Ectodermal cell (in vitro differentiated cells): ENCODE data around the gene DUSP9.
"Not testable (repeated sequence)": the region's sequence is repeated elsewhere in the genome, so short reads cannot be mapped to it uniquely, and the experiment has no call there.

Experiments used
- H3K27ac ChIP-seq: 2 replicates; pipeline ENCODE4 v1.7.0; 2013; ENCODE audit warnings: mild to moderate bottlenecking, low read depth, low read length; ENCODE audit not compliant: insufficient read depth, poor library complexity, severe bottlenecking
- H3K27me3 ChIP-seq: 2 replicates; pipeline ENCODE4 v1.7.0; 2013; ENCODE audit warnings: mild to moderate bottlenecking, low read length; ENCODE audit not compliant: insufficient read depth, control insufficient read depth, poor library complexity, severe bottlenecking
- H3K36me3 ChIP-seq: one replicate; pipeline ENCODE4 v1.7.0; 2013; ENCODE audit warnings: low read length; ENCODE audit not compliant: control insufficient read depth, insufficient read depth
- H3K4me1 ChIP-seq: one replicate; pipeline ENCODE4 v1.7.0; 2013; ENCODE audit warnings: low read length; ENCODE audit not compliant: control insufficient read depth, insufficient read depth
- H3K4me3 ChIP-seq: 2 replicates; pipeline ENCODE4 v1.7.0; 2013; ENCODE audit warnings: low read depth, low read length, control low read depth; ENCODE audit not compliant: insufficient read depth
- H3K9me3 ChIP-seq: 2 replicates; pipeline ENCODE4 v1.7.0; 2013; ENCODE audit warnings: mild to moderate bottlenecking, low read length, moderate library complexity; ENCODE audit not compliant: control insufficient read depth
- WGBS, 2 experiments: methylation state at CpG; one replicate each; pipeline ENCODE4 v1.1.7; 2013; ENCODE audit warnings: missing lambda C conversion rate in 2 of 2; 5-methylcytosine and 5-hydroxymethylcytosine counted together

The DUSP9 gene

GRCh38 chrX:153694687-153695270 is 47.8 kb downstream of the DUSP9 start:
- Histone ChIP-seq H3K9me3 (no peaks in the 10 kb centered on the region), H3K36me3 (no peaks in the 10 kb centered on the region), H3K4me1 (no peaks in the 10 kb centered on the region), H3K27ac (no peak overlapping the region), H3K4me3 (no peak overlapping the region), H3K27me3 (no peaks in the 10 kb centered on the region)
- WGBS, 2 experiments, result 88 to 90% methylated on average over 23 of the region's 23 CpGs

DNA sequence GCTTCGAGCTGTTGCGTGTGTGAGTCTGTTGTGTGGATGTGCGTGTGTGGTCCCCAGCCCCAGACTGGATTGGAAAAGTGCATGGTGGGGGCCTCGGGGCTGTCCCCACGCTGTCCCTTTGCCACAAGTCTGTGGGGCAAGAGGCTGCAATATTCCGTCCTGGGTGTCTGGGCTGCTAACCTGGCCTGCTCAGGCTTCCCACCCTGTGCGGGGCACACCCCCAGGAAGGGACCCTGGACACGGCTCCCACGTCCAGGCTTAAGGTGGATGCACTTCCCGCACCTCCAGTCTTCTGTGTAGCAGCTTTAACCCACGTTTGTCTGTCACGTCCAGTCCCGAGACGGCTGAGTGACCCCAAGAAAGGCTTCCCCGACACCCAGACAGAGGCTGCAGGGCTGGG is 49.1 kb downstream of the DUSP9 start:
- Histone ChIP-seq H3K27ac (no peak overlapping the region), H3K4me1 (no peaks in the 10 kb centered on the region), H3K27me3 (no peaks in the 10 kb centered on the region), H3K9me3 (no peaks in the 10 kb centered on the region), H3K36me3 (no peaks in the 10 kb centered on the region), H3K4me3 (no peak overlapping the region)
- 92 to 95% methylated on average over 14 of the region's 15 CpGs for WGBS, 2 experiments

DNA sequence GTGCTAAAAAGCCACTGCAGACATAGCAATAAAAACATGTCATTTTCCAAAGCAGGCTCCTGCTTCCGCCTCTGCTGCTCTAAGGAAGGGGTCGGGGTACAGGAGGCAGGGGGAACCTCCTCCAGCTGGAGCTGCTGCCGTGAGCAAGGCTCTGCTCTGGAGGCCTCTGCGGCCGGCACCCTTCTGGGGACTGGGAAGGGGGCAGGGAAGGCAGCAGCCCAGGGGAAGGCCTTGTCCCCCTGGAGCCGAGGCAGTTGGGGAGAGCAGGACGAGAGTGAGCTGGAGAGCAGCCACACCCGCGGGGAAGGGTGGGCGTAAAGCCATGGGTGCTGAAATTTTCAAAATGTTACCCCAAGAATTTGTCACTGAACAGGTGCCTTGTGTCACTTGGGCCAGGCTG is 49.5 kb downstream of the DUSP9 start:
- not testable (repeated sequence) for H3K9me3 ChIP-seq, H3K4me1 ChIP-seq, H3K4me3 ChIP-seq, H3K27ac ChIP-seq, H3K36me3 ChIP-seq, H3K27me3 ChIP-seq
- WGBS, 2 experiments, result 87 to 90% methylated on average over 10 of the region's 10 CpGs

DNA sequence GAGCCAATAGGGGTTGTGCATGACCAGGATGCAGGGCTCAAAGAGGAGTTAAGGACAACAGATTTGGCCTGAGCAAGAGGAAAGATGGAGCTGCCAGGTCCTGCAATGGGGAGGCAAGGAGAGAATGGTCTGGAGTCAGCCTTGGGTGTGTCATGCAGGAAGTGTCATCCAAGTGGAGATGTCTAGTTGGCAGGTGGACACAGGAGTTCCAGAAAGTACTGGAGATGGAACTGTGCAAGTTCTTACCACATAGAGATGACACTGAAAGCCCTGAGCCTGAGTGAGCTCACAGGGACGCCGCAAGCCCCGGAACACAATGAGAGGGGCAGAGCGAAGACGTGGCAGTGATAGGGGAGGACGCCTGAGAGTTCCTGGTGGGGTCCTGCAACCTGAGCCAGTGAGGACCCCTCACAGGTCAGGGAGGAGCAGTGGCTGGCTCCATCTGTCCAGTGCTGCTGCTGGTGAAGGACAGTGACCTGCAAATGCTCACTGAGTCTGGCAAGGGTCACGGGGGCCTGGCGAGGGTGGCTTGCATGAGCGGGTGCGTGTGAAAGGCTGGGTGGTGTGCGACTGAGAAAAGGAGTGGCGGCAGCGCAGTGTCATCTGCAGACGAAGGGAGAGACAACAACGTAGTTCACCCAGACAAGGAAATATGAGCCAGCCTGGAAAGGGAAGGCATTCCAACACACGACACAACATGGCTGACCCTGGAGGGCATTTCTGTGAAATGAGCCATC is 50.2 kb downstream of the DUSP9 start:
- not testable (repeated sequence) for H3K9me3 ChIP-seq, H3K4me1 ChIP-seq, H3K27me3 ChIP-seq, H3K36me3 ChIP-seq, H3K27ac ChIP-seq, H3K4me3 ChIP-seq
- WGBS, 2 experiments, result 90 to 93% methylated on average over 16 of the region's 16 CpGs

DNA sequence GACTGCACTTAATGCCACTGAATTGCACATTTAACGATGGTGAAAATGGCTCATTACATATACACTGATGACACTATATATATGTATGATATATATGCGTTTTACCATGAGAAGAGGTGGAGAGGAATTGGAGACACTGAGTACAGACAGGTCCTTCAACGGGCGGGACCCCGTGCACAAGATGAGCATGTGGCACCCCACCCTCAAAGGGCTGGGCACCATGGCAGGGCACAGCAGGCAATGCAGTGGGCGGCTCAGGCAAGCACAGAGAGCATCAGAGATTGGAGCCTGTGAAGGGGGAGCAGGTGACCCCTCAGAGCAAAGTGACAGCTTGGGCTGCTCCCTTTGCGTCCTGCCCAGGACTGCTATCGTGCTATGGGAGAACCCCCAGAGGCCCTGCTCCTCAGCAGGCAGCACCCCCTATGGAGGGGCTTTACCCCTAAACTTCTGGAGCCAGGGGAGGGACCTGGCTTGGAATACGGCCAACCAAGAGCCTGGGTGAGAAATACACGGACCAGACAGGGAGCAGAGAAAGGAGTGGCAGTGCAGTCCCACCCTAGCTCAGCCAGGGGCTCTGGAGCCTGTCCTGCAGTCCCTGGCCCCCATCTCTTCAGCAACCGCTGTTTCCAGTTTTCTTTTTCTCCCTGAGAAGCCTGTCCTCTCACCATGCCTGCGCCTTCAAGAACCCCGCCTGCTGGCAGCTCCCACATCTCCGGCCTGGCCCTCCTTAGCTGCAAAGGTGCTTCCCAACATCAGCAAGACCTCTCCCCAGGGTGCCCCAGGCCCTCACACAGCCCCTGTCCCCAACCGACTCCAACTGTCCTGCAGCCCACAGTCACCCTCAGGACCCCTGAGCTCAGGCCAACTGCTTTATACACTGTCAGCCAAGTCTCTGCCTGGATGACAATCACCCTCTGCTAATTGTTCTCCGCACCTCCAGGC is 51.2 kb downstream of the DUSP9 start:
- 88 to 89% methylated on average over 11 to 13 of the region's 16 CpGs for WGBS, 2 experiments
- Histone ChIP-seq H3K4me1 (no peaks in the 10 kb centered on the region), H3K9me3 (no peaks in the 10 kb centered on the region), H3K27me3 (no peaks in the 10 kb centered on the region), H3K27ac (no peak overlapping the region), H3K36me3 (no peaks in the 10 kb centered on the region), H3K4me3 (no peak overlapping the region)

GRCh38 chrX:153699210-153699783 is 52.3 kb downstream of the DUSP9 start:
- H3K27ac ChIP-seq, H3K27me3 ChIP-seq, H3K4me3 ChIP-seq, H3K9me3 ChIP-seq, H3K4me1 ChIP-seq, H3K36me3 ChIP-seq: not testable (repeated sequence)
- 93 to 95% methylated on average over 13 to 14 of the region's 16 CpGs for WGBS, 2 experiments

DNA sequence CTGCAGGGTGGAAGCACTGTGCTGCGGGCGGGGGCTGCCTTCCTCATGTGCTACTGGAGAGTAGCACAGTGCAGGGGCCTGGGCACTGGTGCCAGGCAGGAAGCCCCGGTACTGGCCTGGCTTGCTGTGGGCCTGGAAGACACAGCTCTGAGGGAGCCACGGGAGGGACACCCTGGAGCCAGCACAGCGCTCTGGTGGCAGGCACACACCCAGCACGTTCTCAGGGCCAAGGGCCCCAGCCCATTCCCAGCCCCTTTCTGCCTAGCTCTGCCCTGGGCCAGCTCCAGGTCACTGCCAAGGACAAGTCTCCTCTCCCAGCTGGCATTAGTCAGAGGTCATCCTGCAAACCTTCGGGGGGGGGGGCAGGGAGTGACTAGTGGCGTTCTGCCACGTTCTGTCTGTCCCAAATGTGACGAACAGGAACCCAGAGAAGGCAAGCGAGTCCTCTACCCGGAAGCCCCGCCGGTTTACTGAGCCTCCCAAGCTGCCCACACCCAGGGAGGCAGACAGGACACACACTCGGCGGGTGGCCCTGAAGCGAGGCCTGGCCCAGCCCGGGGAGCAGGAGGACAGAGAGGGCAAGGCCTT is 52.9 kb downstream of the DUSP9 start:
- not testable (repeated sequence) for H3K9me3 ChIP-seq, H3K27me3 ChIP-seq, H3K36me3 ChIP-seq, H3K4me3 ChIP-seq, H3K27ac ChIP-seq, H3K4me1 ChIP-seq
- WGBS, 2 experiments, result 90 to 93% methylated on average over 18 of the region's 18 CpGs

GRCh38 chrX:153700376-153700945 is 53.5 kb downstream of the DUSP9 start:
- 90 to 93% methylated on average over 11 to 13 of the region's 15 CpGs for WGBS, 2 experiments
- H3K4me3 ChIP-seq, result no peak overlapping the region

More at GRCh38 chrX:153700376-153700945, 53.5 kb downstream of the DUSP9 start:
- H3K27ac ChIP-seq, result no peak overlapping the region
- H3K36me3 ChIP-seq, result no peaks in the 10 kb centered on the region
- H3K9me3 ChIP-seq, result no peaks in the 10 kb centered on the region
- H3K4me1 ChIP-seq, result no peaks in the 10 kb centered on the region
- H3K27me3 ChIP-seq, result no peaks in the 10 kb centered on the region
